G401.6 (cell line): ENCODE measurements around the gene NT5DC3.

Experiments
- FAIRE-seq: peaks from 2 replicates; lab custom pipeline; 2012; peaks lifted over from hg19 to GRCh38; lab: Jason Lieb, UNC

NT5DC3 gene

DNA sequence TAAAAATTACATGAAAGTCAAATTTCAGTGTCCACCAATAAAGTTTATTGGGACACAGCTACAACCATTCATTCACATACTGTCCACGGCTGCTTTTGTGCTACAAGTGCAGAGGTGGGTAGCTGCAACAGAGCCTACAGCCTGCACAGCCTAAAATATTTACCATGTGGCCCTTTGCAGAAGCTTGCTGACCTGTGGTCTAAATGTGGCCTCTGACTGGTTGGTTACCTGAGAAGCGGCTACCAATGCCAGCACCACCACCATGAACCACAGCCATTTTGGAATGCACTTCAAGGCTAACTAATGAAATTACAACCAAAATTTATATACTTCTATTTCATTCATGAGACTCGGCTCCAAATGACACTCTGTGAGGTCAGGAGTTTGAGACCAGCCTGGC, 58.6 kb downstream of the NT5DC3 start:
- no peak for FAIRE-seq

DNA sequence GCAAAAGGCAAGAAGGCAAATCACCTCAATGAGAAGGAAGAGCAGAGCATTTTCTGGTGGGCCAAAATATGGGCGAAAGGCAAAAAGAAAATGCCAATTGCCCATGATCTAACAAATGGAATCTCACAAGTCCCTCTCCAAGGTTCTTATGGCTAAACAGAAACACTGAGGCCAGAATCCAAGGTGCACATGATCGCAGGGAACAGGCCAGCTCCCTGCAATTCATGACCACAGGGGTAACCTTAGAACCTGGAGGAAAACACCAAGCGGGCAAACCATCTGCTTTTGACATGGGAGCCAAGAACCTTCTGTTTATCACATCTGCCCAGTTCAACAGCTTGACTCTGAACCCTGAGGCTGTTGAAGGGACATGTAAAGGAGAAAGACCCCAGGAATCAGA, 60.0 kb downstream of the NT5DC3 start:
- no peak for FAIRE-seq

DNA sequence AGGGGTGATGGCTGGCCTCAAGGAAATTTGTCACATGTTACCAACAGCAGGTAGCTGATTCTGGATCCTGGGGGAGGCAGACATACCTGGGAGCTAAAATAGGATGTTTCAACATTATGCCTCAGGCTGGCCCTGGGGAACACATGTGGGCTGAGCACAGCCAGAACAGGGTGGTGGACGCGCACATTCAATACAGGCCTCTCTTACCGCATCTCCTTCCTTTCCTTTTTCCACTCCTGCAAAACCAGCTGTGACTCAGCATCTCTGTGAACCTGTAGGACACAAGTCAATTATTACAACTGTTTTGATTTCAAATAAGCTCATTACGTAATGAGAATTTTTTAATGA, 61.0 kb downstream of the NT5DC3 start:
- no peak for FAIRE-seq

DNA sequence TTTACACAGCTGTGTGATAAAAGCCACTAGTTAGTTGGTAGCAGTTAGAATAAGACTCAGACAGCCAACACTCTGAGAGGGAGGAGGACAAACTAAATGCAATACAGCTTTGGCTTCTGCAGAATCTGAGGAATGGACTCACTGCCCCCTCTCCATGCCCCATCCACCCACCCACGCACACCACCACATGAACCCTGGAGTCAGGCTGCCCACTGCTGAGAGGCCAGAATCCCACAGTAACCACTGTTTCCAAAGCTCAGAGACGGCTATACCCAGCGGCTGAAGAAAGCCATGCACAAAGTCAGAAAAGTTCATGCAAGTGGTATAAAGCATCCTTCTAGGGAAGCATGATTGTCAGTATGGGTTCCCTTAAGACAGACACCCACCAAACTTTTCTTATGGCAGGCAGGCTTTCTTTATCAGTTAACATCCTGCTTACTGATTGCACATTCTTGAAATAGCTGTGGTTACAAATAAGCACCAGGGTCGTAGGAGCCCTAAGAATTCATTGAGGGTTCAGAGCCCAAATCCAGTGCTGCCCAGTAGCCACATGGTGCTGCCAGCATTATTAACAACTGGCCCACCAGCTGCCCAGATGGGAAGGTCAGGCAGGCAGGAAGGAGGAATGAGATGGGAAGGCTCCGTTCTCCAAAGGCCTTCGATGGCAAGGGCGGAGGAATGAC, 61.5 kb downstream of the NT5DC3 start:
- FAIRE-seq, result no peak

DNA sequence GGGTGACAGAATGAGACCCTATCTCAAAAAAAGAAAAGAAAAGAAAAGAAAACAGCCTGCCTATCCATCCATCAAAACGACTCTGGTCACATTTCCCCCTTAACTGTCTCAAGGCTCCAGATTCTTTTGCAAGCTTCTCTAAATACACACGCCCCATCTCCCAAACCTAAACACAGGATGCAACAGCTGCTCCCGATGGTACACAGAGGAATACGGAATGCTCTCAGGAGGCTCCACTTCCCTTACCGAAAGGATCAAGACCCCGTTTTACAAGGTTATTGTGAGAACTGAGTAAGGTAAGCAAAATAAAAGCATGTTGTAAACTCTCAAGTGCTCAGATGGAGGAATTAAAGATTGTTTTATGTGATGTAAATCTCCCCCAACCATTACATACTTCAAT, 62.3 kb downstream of the NT5DC3 start:
- FAIRE-seq, result no peak

DNA sequence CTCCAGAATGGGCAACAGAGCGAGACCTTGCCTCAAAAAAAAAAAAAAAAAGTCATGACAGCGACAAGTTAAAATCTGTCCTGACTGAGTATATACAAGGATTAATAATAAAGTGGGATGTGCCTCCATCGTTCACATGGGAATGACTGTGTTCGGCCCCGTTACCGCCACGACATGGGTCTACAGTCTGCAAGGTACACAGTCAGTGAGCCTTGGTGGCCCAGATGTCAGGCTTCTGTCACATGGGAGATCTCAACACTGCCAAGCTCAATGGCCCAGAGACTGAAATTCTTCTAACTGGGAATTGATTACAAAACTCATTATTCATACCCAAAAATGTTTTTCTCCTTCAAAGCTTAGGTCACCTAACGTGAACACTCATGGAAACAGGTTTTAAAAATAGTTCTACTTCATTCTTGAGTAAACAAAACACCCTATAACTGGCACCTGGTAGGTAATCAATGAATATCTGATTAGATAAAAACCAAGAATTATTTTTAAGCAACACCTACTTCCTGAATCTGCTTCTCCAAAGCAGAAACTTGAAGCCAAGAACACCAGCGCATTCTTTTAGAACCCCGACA, 66.0 kb downstream of the NT5DC3 start:
- no peak for FAIRE-seq

DNA sequence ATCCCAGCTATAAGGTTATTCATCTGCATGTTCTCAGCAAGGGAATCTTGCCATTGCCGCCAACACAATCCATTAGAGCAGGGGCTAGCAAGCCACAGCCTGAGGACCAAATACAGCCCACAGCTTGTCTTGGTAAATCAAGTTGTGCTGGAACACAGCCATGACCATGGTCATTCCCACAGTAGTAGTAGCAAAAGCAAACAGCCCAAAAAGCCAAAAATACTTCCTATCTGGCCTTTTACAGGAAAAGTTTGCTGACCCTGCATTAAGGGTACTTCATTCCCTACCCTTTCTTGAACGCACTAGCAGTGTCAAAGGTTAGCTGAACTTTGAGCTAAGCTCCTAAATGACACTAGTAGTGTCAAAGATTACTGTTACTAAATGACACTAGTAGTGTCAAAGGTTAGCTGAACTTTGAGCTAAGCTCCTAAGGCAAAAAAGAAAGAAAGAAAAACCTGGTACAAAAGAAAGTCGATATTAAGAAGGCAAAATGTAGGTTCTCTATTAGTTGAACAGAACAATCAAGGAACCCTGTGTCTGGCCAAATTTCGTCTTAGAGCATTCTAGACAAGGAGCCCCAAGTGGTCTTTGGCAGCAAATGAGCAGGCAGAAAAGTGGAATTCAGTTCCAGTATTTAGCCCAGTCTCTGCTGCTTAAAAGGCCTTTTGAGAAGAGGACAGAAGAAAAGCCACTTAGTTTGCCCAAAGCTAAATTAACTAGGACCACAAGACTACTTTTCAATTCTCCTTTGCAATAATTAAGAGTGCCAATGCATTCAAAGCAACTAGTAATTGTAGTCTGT, 67.7 kb downstream of the NT5DC3 start:
- no peak for FAIRE-seq

DNA sequence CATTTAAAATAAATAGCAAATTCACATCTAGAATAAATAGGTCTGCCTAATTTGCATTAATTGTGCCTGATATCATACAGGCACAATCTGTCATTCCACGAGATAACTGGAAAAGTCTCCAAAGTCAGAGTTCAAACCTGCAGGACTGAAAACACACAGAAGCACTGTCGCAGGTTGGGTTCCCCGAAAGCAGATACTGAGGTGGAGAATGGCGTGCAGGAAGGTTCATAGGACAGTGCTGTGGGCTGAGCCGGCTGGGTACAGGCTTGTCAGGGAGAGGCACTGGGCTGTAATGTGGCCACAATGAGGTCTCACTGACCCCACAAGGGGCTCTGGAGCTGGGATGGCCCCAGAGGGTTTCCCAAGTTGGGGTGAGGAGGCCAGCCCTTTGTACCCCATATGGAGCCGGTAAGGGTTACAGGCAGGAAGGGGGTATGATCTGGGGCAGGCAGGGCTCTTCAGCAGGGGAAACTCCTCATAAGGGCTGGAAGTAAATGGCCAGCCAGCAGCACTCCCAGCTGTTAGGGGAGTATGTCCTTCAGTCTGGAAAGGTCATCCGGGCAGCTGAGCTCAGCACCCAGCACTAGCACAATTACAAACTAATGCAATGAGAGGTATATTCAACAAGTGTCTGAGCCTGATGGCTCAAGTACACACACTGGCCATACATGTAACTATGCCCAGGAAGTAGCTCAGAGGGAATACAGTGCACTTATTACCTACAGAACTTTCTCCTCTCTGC, 68.5 kb downstream of the NT5DC3 start:
- FAIRE-seq, result no peak

DNA sequence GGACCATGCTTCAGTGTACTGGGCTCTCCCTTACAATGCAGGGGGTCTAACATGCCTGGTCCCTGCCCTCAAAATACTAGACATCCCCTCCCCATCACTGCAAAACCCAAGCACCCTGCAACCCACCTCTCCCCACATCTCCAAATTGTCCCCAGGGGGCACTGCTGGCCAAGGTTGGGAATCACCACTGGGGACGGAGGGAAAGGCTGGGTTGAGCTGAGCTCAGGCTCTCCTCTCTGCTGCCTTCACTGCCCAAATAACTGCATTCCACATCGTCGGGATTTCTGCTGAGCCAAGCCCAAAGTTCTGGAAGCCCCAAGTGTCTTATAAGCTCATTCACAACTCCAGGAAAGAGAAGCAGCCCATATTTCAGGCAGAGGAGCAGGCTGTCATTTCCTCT, 69.6 kb downstream of the NT5DC3 start:
- no peak for FAIRE-seq

DNA sequence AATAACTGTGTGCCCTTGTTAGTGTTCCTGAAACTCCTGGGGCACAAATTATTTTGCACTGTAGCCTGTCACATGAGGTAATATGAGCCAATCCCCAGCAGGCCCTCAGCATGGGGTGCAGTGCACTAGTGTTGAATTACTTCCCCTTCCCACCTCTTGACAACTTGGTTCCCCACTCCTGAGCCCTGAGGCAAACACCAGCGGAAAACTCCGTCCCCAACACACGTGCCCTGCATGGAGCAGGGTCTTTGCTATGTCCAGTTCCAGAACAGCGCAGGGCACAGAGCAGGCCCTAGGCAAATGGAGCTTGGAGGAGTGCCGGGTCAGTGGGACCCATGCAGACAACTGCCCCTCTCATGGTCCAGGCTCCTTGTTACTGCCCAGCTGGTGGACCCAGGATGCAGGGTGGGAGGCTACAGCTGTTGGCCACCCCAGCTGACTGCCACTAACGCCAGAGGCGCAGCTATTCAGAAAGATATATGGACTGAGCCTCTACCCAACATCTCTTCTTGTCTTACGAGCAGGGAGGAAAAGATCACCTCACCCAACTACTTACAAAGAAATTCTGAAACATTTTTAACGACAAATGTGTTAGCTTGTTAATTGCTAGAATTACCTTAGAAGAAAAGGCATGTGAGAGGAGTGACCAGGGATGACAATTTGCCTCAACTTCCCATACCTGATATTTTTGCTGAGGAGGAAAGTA, 71.6 kb downstream of the NT5DC3 start:
- no peak for FAIRE-seq

DNA sequence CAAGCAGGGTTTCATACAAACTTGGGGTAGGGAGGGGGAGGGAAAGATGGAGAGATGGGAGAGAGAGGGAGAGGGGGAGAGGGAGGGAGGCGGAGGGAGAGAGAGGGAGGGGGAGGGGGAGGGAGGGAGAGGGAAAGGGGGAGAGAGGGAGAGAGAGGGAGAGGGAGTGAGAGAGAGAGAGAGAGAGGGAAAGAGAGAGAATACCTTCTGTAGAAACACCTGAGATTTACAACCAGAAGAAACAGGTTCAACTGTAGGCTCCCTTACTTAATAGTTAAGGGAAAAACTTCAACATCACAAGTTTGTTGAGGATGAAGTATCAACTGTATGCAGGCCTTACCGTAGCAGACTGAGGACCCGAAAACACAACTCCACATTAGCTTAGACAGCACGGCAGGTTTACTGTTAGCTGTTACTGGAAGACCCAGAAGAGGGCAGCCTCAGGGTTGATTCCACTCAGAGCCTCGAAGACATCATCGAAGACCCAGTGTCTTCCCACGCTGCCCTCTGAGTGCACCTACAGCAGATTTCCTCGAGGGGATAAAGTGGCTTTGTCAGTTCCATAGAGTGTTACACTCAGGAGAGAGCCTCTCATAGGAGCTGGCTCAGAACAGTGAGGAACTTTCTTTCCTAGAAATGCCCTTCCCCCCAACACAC, 72.4 kb downstream of the NT5DC3 start:
- no peak for FAIRE-seq

DNA sequence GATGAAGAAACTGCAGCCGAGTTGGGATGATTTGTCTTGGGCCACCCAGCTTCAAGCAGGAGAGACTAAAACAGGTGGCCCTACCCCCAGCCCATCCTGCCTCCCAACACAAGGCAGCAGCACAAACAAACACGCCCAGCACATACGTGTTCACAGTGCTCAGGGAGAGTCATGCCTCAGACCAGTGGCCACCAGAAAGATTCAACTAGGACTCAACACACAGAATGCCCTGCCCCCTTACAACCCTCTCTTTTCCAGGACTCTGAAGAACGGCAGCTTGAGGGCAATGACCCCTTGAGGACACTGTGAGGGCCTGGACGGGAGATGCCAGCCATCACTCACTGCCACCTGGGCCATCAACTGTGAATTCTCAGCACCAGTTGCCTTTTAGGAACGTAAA, 75.0 kb downstream of the NT5DC3 start:
- no peak for FAIRE-seq

DNA sequence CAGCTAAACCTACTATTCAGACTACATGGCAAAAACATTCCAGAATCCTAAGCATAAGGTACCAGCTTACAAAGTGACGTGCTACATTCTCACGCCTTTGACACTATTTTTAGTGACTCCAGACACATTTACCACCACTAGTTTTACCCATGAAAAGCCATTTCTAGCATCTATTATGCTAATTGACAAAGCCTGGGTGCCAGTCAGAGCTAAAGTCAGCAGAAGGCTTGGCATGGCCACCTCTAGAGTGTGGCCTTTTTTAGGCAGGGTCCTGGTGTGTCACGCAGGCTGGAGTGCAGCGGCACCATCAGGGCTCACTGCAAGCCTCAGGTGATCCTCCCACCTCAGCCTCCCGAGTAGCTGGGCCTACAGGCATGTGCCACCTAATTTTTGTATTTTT, 75.7 kb downstream of the NT5DC3 start:
- no peak for FAIRE-seq

DNA sequence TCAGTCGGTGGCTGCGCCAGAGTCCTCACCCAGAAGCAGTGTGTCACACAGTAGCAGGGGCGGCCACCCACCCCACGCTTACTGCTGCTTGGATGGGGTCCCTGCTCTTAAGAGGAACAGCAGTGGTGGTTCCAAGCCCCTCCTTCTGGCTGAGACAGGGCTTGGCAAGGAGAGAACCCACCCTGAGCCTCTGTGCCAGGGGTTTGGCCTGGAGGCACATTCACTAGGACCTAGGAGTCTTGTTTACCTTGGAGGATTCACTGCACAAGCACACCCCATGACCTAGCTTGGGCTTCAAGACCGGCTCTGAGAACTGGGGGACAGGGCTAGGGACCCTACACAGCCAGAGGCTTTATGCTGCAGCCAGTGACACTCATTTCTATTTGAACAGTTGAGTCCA, 78.6 kb downstream of the NT5DC3 start:
- no peak for FAIRE-seq

DNA sequence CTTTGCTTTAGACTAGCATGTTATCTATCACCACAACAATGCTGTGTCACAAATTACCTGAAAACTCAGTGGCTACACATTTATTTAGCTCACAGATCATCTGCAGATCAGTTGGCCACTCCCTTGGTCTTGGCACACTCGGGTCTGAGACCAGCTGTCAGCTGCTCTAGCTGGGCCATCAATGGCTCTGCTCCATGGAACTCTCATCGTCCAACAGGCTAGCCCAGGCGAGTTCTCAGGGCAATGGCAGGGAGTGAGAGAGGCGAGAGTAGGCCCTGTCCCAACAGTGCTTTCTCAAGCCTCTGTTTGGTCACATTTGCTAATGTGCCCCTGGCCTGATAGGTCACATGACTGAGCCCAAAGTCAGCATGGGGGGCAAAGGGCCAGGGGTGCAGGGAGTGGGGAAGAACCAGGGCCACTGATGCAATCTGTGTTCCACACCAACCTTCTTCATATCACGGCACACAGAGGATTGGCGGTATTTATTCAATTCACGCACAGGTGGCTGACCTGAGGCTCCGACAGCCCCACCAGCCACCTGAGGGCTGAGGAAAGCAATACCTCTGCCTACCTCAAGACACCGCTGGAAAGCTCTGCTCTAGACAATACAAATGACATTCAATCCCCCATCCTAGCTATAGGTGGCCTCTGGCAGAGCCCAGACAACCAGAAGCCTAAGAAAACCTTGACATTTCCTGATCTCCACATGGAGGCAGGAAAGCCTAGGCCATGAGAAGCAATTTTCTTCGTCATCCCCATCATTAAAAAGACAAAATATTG, 82.5 kb downstream of the NT5DC3 start:
- FAIRE-seq, result no peak

DNA sequence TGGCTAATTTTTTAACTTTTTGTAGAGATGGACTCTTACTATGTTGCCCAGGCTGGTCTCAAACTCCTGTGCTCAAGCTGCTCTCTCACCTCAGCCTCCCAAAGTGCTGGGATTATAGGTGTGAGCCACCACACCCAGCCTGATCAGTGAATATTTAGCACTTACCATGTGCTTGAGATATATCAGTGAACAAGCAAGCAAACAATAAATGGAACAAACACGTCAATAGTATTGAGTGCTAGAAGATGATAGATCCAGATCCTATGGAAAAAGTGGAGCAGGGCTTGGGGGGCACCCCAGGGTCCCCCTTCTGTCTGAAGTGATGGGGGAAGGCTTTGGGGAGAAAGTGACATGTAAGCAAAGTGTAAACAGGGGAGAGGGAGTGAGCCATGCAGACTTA, 83.8 kb downstream of the NT5DC3 start:
- no peak for FAIRE-seq

DNA sequence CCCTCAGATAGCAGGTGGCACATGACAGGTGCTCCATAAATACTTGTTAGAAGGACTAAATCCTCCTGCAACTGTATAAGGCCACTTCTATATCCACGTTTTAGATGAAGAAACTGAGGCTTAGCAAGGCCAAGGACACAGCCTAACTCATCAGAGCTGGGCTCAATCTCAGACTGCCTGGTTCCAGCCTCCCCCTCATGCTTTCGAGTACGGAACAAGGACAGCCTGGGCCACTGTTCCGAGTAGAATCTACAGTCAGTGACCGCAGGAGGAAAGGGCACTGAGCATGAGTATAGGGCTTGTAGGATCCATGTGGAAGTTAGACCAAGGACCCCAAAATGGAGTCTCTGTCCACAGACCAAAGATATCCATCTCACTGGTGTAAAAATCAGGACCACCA, 84.6 kb downstream of the NT5DC3 start:
- no peak for FAIRE-seq

DNA sequence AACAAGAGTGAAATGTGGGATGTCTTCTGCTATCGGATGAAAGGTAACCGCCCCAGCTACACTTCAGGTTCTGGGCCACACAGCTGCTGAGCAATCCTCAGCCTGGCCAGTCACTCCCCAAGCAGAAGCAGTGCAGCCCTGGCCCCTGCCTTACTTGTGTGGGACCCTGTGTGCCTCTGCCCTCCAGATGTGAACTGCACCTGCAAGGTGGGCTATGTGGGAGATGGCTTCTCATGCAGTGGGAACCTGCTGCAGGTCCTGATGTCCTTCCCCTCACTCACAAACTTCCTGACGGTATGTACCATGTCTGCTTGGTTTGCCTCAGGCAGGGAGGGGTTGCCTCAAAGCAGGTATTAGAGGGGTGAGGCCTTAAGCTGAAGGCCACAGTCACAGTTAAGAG, 85.6 kb downstream of the NT5DC3 start:
- no peak for FAIRE-seq

DNA sequence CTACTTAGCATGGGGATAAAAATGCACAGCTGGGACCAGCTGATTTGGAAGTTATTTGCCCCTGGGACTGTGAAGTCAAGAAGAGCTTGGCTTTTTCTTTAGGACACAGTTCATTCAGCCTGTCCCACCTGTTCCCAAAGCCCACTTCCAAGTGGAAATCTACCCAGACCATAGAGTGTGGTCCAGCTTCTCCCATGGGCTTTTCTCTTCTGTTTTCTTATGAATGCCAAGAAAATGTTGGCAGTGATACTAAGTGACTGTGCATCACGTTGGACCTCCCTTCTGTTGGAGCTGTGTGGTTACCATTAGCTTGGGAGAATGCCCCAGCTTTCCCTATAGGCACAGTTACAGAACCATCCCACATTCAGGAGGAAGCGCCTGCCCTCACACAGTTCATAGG, 89.4 kb downstream of the NT5DC3 start:
- no peak for FAIRE-seq

DNA sequence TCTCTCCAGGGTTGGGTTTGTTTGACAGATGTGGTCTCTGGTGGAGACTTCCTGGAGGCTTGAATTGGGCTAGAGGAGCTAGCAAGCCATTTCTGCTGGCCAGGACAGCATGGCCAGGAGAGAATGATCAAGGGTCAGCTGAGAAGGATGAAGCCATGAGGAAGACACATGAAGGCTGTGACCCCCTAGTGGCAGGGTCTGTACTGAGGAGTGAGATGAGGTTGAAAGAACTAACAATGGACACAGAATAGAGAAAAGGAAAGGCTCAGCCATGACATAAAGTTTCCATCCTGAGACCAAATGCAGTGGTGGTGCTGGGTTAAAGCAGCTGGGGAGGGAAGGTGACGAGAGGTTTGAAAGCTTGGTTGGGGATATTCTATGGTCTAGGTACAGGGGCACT, 89.9 kb downstream of the NT5DC3 start:
- FAIRE-seq, result no peak

DNA sequence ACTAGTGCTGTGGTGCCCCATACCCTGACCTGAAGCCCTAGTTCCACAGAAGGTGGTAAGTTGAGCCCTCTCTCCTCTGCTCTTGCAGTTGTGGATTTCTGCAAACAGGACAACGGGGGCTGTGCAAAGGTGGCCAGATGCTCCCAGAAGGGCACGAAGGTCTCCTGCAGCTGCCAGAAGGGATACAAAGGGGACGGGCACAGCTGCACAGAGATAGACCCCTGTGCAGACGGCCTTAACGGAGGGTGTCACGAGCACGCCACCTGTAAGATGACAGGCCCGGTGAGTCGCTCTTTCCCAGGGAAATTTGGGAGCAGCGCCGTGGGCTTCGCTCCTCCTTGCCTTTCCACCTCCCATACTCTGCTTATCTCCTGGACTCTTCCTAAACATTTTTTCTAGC, 92.2 kb downstream of the NT5DC3 start:
- FAIRE-seq, result no peak
